ENCODE results near the gene ELANE. TPM values are rescaled to one million over a fixed set of nuclear protein-coding genes. Genes with fewer than 3 reads are reported as not detected.

Gene ELANE
- total and polyA plus RNA-seq, 2 experiments from 2014 or later: 0.81 to 0.83 TPM

GRCh38 chr19:825897-826644 lies 26.0 kb upstream of the ELANE start:
- 87% methylated on average over 19 of the region's 19 CpGs for WGBS (ENCODE audit: low lambda C conversion rate, missing lambda C conversion rate)
- no peaks in the 10 kb centered on the region for H3K9me3 ChIP-seq (ENCODE audit: low read depth)
- DNase-seq (ENCODE audit: low spot score): no peak

GRCh38 chr19:827314-827709 lies 24.8 kb upstream of the ELANE start:
- TF ChIP-seq EZH2phosphoT487 (IDR thresholded peaks at IDR 0.05; ENCODE audit: low read depth, severe bottlenecking, unreplicated experiment) (no peak), CTCF (IDR thresholded peaks at IDR 0.05; ENCODE audit: poor library complexity) (no peak), EZH2 (IDR thresholded peaks at IDR 0.05; ENCODE audit: borderline replicate concordance) (no peak)
- 96% methylated on average over 11 of the region's 11 CpGs for WGBS (ENCODE audit: low lambda C conversion rate, missing lambda C conversion rate)

More at GRCh38 chr19:825897-826644, 26.0 kb upstream of the ELANE start:
- no peaks in the 10 kb centered on the region for H3K36me3 ChIP-seq (replicated peaks; ENCODE audit: insufficient read depth, low read depth)
- H4K20me1 ChIP-seq (ENCODE audit: insufficient read depth, poor library complexity, severe bottlenecking): no peaks in the 10 kb centered on the region
- H2AFZ ChIP-seq: no peak overlapping the region
- TF ChIP-seq CTCF (IDR thresholded peaks at IDR 0.05; ENCODE audit: poor library complexity) (no peak), EZH2 (IDR thresholded peaks at IDR 0.05; ENCODE audit: borderline replicate concordance) (no peak), EZH2phosphoT487 (IDR thresholded peaks at IDR 0.05; ENCODE audit: low read depth, severe bottlenecking, unreplicated experiment) (no peak)
- H3K27ac ChIP-seq: no peak overlapping the region
- no peak overlapping the region for H3K4me3 ChIP-seq
- H3K9me2 ChIP-seq (replicated peaks; ENCODE audit: insufficient read depth): no peaks in the 10 kb centered on the region
- peaks cover 7% of the 10 kb centered on the region for H3K27me3 ChIP-seq
- H3K4me2 ChIP-seq: no peak overlapping the region
- no peaks in the 10 kb centered on the region for H3K79me2 ChIP-seq
- H3K4me1 ChIP-seq (ENCODE audit: insufficient read depth): no peaks in the 10 kb centered on the region

GRCh38 chr19:827710-828321 lies 24.3 kb upstream of the ELANE start, which contains the start of gene AZU1:
TSS of gene AZU1 (plus strand) at chr19:827837. CDS start at chr19:827847, 10 bp downstream.
- no peaks in the 10 kb centered on the region for H3K9me2 ChIP-seq (replicated peaks; ENCODE audit: insufficient read depth)
- no peak for DNase-seq (ENCODE audit: low spot score)
- 87% methylated on average over 20 of the region's 33 CpGs for WGBS (ENCODE audit: low lambda C conversion rate, missing lambda C conversion rate)
- H3K36me3 ChIP-seq (replicated peaks; ENCODE audit: insufficient read depth, low read depth): no peaks in the 10 kb centered on the region
- H2AFZ ChIP-seq: no peak within 1 kb of the TSS
- no peaks in the 10 kb centered on the region for H3K4me1 ChIP-seq (ENCODE audit: insufficient read depth)
- no peaks in the 10 kb centered on the region for H3K9me3 ChIP-seq (ENCODE audit: low read depth)
- H4K20me1 ChIP-seq (ENCODE audit: insufficient read depth, poor library complexity, severe bottlenecking): no peaks in the 10 kb centered on the region
- H3K4me3 ChIP-seq: no peak within 1 kb of the TSS
- TF ChIP-seq CTCF (IDR thresholded peaks at IDR 0.05; ENCODE audit: poor library complexity) (no peak), EZH2phosphoT487 (IDR thresholded peaks at IDR 0.05; ENCODE audit: low read depth, severe bottlenecking, unreplicated experiment) (no peak), EZH2 (IDR thresholded peaks at IDR 0.05; ENCODE audit: borderline replicate concordance) (no peak)
- H3K79me2 ChIP-seq: no peaks in the 10 kb centered on the region
- no peak within 1 kb of the TSS for H3K4me2 ChIP-seq
- no peak within 1 kb of the TSS for H3K27ac ChIP-seq
- peaks cover 3% of the 10 kb centered on the region for H3K27me3 ChIP-seq

More at GRCh38 chr19:827314-827709, 24.8 kb upstream of the ELANE start:
- Histone ChIP-seq H3K9me2 (replicated peaks; ENCODE audit: insufficient read depth) (no peaks in the 10 kb centered on the region), H3K9me3 (ENCODE audit: low read depth) (no peaks in the 10 kb centered on the region), H3K4me1 (ENCODE audit: insufficient read depth) (no peaks in the 10 kb centered on the region), H3K79me2 (no peaks in the 10 kb centered on the region), H2AFZ (no peak overlapping the region), H3K27ac (no peak overlapping the region), H3K4me3 (no peak overlapping the region), H3K36me3 (replicated peaks; ENCODE audit: insufficient read depth, low read depth) (no peaks in the 10 kb centered on the region), H3K4me2 (no peak overlapping the region), H4K20me1 (ENCODE audit: insufficient read depth, poor library complexity, severe bottlenecking) (no peaks in the 10 kb centered on the region), H3K27me3 (peaks cover 7% of the 10 kb centered on the region)
- DNase-seq (ENCODE audit: low spot score): no peak

Data from hepatocyte (in vitro differentiated cells).